Mesenchymal stem cell (in vitro differentiated cells and primary cell): Measurements from ENCODE around the gene ZNF341.

Experiments used
- DNase-seq: peaks from one replicate; pipeline ENCODE4 v3.0.0-alpha.2; 2013
- H2AFZ ChIP-seq: one replicate; pipeline ENCODE4 v1.6.1; 2013; ENCODE audit warnings: low read depth, mild to moderate bottlenecking, control low read depth, inconsistent platforms, low read length, moderate library complexity
- H2AK5ac ChIP-seq: 2 replicates; pipeline ENCODE4 v1.6.1; 2013; ENCODE audit warnings: low read length, moderate library complexity, mild to moderate bottlenecking, inconsistent platforms; ENCODE audit not compliant: severe bottlenecking
- H2BK120ac ChIP-seq: one replicate; pipeline ENCODE4 v1.6.1; 2013; ENCODE audit warnings: low read depth, mild to moderate bottlenecking, inconsistent platforms, low read length, moderate library complexity
- H2BK12ac ChIP-seq, 2 experiments: one replicate each; pipeline ENCODE4 v1.6.1; 2013; ENCODE audit warnings: inconsistent platforms in 2 of 2, low read length in 2 of 2, mild to moderate bottlenecking in 2 of 2, moderate library complexity in 2 of 2, control low read depth in 1 of 2
- H2BK15ac ChIP-seq: one replicate; pipeline ENCODE4 v1.6.1; 2013; ENCODE audit warnings: mild to moderate bottlenecking, low read depth, inconsistent platforms; ENCODE audit not compliant: poor library complexity, severe bottlenecking
- H2BK5ac ChIP-seq: 2 replicates; pipeline ENCODE4 v1.6.1; 2013; ENCODE audit warnings: low read depth, mild to moderate bottlenecking, low read length, control low read depth, inconsistent platforms; ENCODE audit not compliant: poor library complexity, severe bottlenecking
- H3K14ac ChIP-seq, 2 experiments: one replicate each; pipeline ENCODE4 v1.6.1; 2013; ENCODE audit warnings: inconsistent platforms in 2 of 2, low read length in 2 of 2, control low read depth in 1 of 2, mild to moderate bottlenecking in 1 of 2, moderate library complexity in 1 of 2
- H3K18ac ChIP-seq, 2 experiments: one replicate each; pipeline ENCODE4 v1.6.1; 2013; ENCODE audit warnings: inconsistent platforms in 2 of 2, low read length in 2 of 2, control low read depth in 1 of 2, low read depth in 1 of 2, mild to moderate bottlenecking in 1 of 2
- H3K23ac ChIP-seq, 2 experiments: one replicate each; pipeline ENCODE4 v1.6.1; 2013; ENCODE audit warnings: inconsistent platforms in 2 of 2, low read length in 2 of 2, mild to moderate bottlenecking in 2 of 2, moderate library complexity in 2 of 2, control low read depth in 1 of 2
- H3K27ac ChIP-seq: 2 replicates; pipeline ENCODE4 v1.5.1; 2013; ENCODE audit warnings: mild to moderate bottlenecking, moderate library complexity, low read length, control low read depth, inconsistent platforms; ENCODE audit not compliant: poor library complexity, severe bottlenecking
- H3K27me3 ChIP-seq, 2 experiments: 2 replicates each; pipeline versions ENCODE4 v1.6.1 to v1.7.0; 2013; ENCODE audit warnings: low read length in 2 of 2, mild to moderate bottlenecking in 2 of 2, moderate library complexity in 2 of 2, control low read depth in 1 of 2, inconsistent platforms in 1 of 2; ENCODE audit not compliant: control insufficient read depth in 1 of 2, insufficient read depth in 1 of 2
- H3K36me3 ChIP-seq, 2 experiments: 2 replicates each; pipeline versions ENCODE4 v1.6.1 to v1.7.0; 2013; ENCODE audit warnings: low read length in 2 of 2, control low read depth in 1 of 2, inconsistent platforms in 1 of 2, low read depth in 1 of 2, mild to moderate bottlenecking in 1 of 2; ENCODE audit not compliant: insufficient read depth in 2 of 2, control insufficient read depth in 1 of 2
- H3K4ac ChIP-seq, 2 experiments: one replicate each; pipeline ENCODE4 v1.6.1; 2013; ENCODE audit warnings: inconsistent platforms in 2 of 2, low read length in 2 of 2, mild to moderate bottlenecking in 2 of 2, moderate library complexity in 2 of 2, control low read depth in 1 of 2, low read depth in 1 of 2
- H3K4me1 ChIP-seq: 2 replicates; pipeline ENCODE4 v1.6.1; 2013; ENCODE audit warnings: low read depth, low read length, control low read depth; ENCODE audit not compliant: control insufficient read depth, insufficient read depth
- H3K4me2 ChIP-seq: 2 replicates; pipeline ENCODE4 v1.6.1; 2013; ENCODE audit warnings: low read length, mild to moderate bottlenecking, inconsistent platforms; ENCODE audit not compliant: poor library complexity, severe bottlenecking
- H3K4me3 ChIP-seq, 2 experiments: 2 replicates each; pipeline versions ENCODE4 v1.5.1 to v1.7.0; 2013; ENCODE audit warnings: low read length in 2 of 2, mild to moderate bottlenecking in 2 of 2, control low read depth in 1 of 2, low read depth in 1 of 2; ENCODE audit not compliant: insufficient read depth in 1 of 2
- H3K79me1 ChIP-seq: replicated peaks from 2 replicates; pipeline ENCODE4 v1.6.1; 2013; ENCODE audit warnings: mild to moderate bottlenecking, control low read depth, low read length, inconsistent platforms; ENCODE audit not compliant: poor library complexity, severe bottlenecking
- H3K9ac ChIP-seq: 2 replicates; pipeline ENCODE4 v1.7.0; 2013; ENCODE audit warnings: mild to moderate bottlenecking, low read length, moderate library complexity
- H3K9me3 ChIP-seq: 2 replicates; pipeline ENCODE4 v1.7.0; 2013; ENCODE audit warnings: mild to moderate bottlenecking, low read length; ENCODE audit not compliant: control insufficient read depth
- H4K8ac ChIP-seq: one replicate; pipeline ENCODE4 v1.6.1; 2013; ENCODE audit warnings: inconsistent platforms, mild to moderate bottlenecking, low read length, moderate library complexity
- H4K91ac ChIP-seq: one replicate; pipeline ENCODE4 v1.6.1; 2013; ENCODE audit warnings: mild to moderate bottlenecking, low read length, inconsistent platforms
- WGBS: methylation state at CpG from one replicate; pipeline ENCODE4 v1.1.7; 2013; ENCODE audit warnings: mixed read lengths; 5-methylcytosine and 5-hydroxymethylcytosine counted together

Gene ZNF341

DNA sequence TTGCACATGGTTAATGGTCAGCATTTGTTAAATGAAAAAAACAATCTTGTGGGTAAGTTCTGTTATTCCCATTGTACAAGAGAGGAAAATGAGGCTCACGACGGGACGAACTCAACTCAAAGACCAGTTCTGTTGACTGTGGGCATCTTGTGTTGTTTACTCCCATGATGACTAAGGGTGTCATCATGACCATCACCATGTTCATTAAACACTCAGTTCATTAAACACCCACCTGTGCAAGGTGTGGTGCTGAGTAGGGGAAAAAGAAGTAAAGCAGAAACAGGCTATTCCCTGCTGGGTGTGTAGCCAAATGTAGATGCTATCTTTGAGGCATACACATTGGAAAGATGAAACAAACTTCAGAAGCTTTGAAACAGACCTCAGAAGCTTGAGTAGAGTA, 83.9 kb downstream of the ZNF341 start:
- Histone ChIP-seq H3K4me1 (peaks cover 14% of the 10 kb centered on the region), H3K14ac (no peak overlapping the region), H4K8ac (no peak overlapping the region), H3K9me3 (no peaks in the 10 kb centered on the region), H2BK12ac (no peak overlapping the region), H3K4me3 (no peak overlapping the region), H4K91ac (no peak overlapping the region), H3K79me1 (peaks cover 3% of the 10 kb centered on the region), H3K4ac (no peak overlapping the region), H2AFZ (no peak overlapping the region), H3K23ac (no peak overlapping the region), H3K4me2 (no peak overlapping the region), H2BK120ac (no peak overlapping the region), H3K36me3 (peaks cover 4 to 9% of the 10 kb centered on the region in 2 experiments), H2AK5ac (no peak overlapping the region), H3K18ac (no peak overlapping the region), H3K27me3 (no peaks in the 10 kb centered on the region), H3K27ac (no peak overlapping the region), H2BK5ac (no peak overlapping the region), H2BK15ac (no peak overlapping the region), H3K9ac (no peak overlapping the region)
- DNase-seq = no peak
- 96% methylated on average over 3 of the region's 3 CpGs for WGBS

GRCh38 chr20:33816191-33816590, 84.4 kb downstream of the ZNF341 start:
- H2BK120ac ChIP-seq = no peak overlapping the region
- DNase-seq = no peak
- no peak overlapping the region for H3K4me2 ChIP-seq
- H3K79me1 ChIP-seq = peaks cover 3% of the 10 kb centered on the region
- no peaks in the 10 kb centered on the region for H3K9me3 ChIP-seq
- no peak overlapping the region for H3K18ac ChIP-seq
- peaks cover 4 to 9% of the 10 kb centered on the region in 2 experiments for H3K36me3 ChIP-seq
- no peak overlapping the region for H3K23ac ChIP-seq
- WGBS = 100% methylated on average over 1 of the region's 1 CpG
- peaks cover 14% of the 10 kb centered on the region for H3K4me1 ChIP-seq
- H2BK12ac ChIP-seq = no peak overlapping the region
- no peaks in the 10 kb centered on the region for H3K27me3 ChIP-seq
- no peak overlapping the region for H2AFZ ChIP-seq
- no peak overlapping the region for H4K8ac ChIP-seq
- no peak overlapping the region for H4K91ac ChIP-seq
- H3K9ac ChIP-seq = no peak overlapping the region
- no peak overlapping the region for H3K27ac ChIP-seq
- H3K4ac ChIP-seq = no peak overlapping the region
- H2BK5ac ChIP-seq = no peak overlapping the region
- no peak overlapping the region for H2AK5ac ChIP-seq
- no peak overlapping the region for H3K4me3 ChIP-seq
- no peak overlapping the region for H2BK15ac ChIP-seq
- no peak overlapping the region for H3K14ac ChIP-seq

- Histone ChIP-seq H3K4me1 (peaks cover 15% of the 10 kb centered on the region), H3K9ac (no peak overlapping the region), H2BK5ac (no peak overlapping the region), H3K4me2 (no peak overlapping the region), H3K79me1 (peaks cover 3% of the 10 kb centered on the region), H2AK5ac (no peak overlapping the region), H2BK12ac (no peak overlapping the region), H2BK15ac (no peak overlapping the region), H3K9me3 (no peaks in the 10 kb centered on the region), H3K36me3 (peaks cover 4 to 9% of the 10 kb centered on the region in 2 experiments), H3K4me3 (no peak overlapping the region), H3K27me3 (no peaks in the 10 kb centered on the region), H3K27ac (no peak overlapping the region), H2BK120ac (no peak overlapping the region), H3K4ac (no peak overlapping the region), H3K14ac (no peak overlapping the region), H3K23ac (no peak overlapping the region), H2AFZ (no peak overlapping the region), H3K18ac (no peak overlapping the region), H4K8ac (no peak overlapping the region), H4K91ac (no peak overlapping the region)
- DNase-seq = no peak
- 92% methylated on average over 5 of the region's 5 CpGs for WGBS
Measured at GRCh38 chr20:33817411-33817810, 85.6 kb downstream of the ZNF341 start.

DNA sequence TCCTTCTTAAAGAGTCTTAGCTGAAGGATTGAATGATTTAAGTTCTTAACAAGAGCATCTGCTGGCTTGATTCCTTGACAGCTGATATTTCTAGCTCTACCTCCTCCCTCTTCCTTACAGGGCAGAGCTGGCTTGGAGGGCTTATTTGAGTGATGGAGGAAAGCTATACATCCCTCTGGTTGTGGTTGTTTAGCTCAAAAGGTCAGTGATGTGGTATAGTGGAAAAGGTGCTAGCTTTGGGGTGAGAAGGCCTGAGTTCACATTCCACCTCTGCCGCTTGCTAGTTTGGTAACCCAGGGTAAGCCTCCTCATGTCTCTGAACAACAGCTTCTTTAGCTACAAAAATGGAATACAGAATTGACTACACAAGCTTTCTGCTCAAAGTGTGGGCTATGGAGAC, 87.7 kb downstream of the ZNF341 start:
- no peak overlapping the region for H3K4me2 ChIP-seq
- H2AK5ac ChIP-seq = no peak overlapping the region
- no peak overlapping the region for H2BK120ac ChIP-seq
- WGBS = no CpG with 5 or more reads among the region's 1 CpG
- H4K8ac ChIP-seq = no peak overlapping the region
- H2BK12ac ChIP-seq = no peak overlapping the region
- no peak overlapping the region for H3K27ac ChIP-seq
- H3K4me3 ChIP-seq = no peak overlapping the region
- DNase-seq = no peak
- H3K18ac ChIP-seq = no peak overlapping the region
- no peak overlapping the region for H4K91ac ChIP-seq
- H3K14ac ChIP-seq = no peak overlapping the region
- peaks cover 10 to 14% of the 10 kb centered on the region in 2 experiments for H3K36me3 ChIP-seq
- H2AFZ ChIP-seq = no peak overlapping the region
- H3K79me1 ChIP-seq = peaks cover 7% of the 10 kb centered on the region
- H3K4ac ChIP-seq = no peak overlapping the region
- H3K9ac ChIP-seq = no peak overlapping the region
- no peaks in the 10 kb centered on the region for H3K9me3 ChIP-seq
- no peak overlapping the region for H2BK5ac ChIP-seq
- H3K4me1 ChIP-seq = peaks cover 9% of the 10 kb centered on the region
- no peak overlapping the region for H3K23ac ChIP-seq
- H3K27me3 ChIP-seq = no peaks in the 10 kb centered on the region
- H2BK15ac ChIP-seq = no peak overlapping the region
